ENCODE results near the gene ZNF710. TPM values are rescaled to one million over a fixed set of nuclear protein-coding genes. Genes with fewer than 3 reads are reported as not detected.

Gene ZNF710
- polyA plus RNA-seq, 1 of the 3 experiments (the other 2 are of a cell fraction): 2.7 TPM

GRCh38 chr15:90009301-90010022 is 8.3 kb downstream of the ZNF710 start:
- Histone ChIP-seq H3K4me3 (ENCODE audit: low read depth in 2 of 2, low read length in 1 of 2) (no peak overlapping the region), H3F3A (replicated peaks; ENCODE audit: insufficient read depth) (no peaks in the 10 kb centered on the region), H3K9me2 (no peaks in the 10 kb centered on the region), H4K20me1 (ENCODE audit: insufficient read depth) (no peaks in the 10 kb centered on the region), H3K27me3 (ENCODE audit: insufficient read depth) (no peaks in the 10 kb centered on the region), H3K36me3 (replicated peaks in 1 of 2; ENCODE audit: control insufficient read depth in 1 of 2, insufficient read depth in 2 of 2, low read length in 1 of 2) (peaks cover 0 to 19% of the 10 kb centered on the region in 2 experiments), H3K9me3 (peaks cover 13% of the 10 kb centered on the region), H2AFZ (ENCODE audit: low read depth) (no peak overlapping the region), H3K27ac (ENCODE audit: low read depth in 2 of 2, low read length in 1 of 2) (no peak overlapping the region), H3K9ac (no peak overlapping the region), H3K4me1 (ENCODE audit: control insufficient read depth in 1 of 2, insufficient read depth in 2 of 2, low read depth in 1 of 2, low read length in 1 of 2) (peaks cover 8 to 10% of the 10 kb centered on the region in 2 experiments), H3K4me2 (no peak overlapping the region), H3K79me2 (ENCODE audit: insufficient read depth) (peaks cover 54% of the 10 kb centered on the region)
- TF ChIP-seq PBX3 (IDR thresholded peaks at IDR 0.05) (no peak), NRF1 (IDR thresholded peaks at IDR 0.05; ENCODE audit: low read depth, low read length) (no peak)
- WGBS (ENCODE audit: low lambda C conversion rate): 91% methylated on average over 5 of the region's 6 CpGs
- ChIA-PET POLR2A (no interaction called here), CTCF (interaction anchor here (0.7 kb wide), 1 partner anchor 337 kb away, joined by 4 read pairs; no protein-coding TSS in a partner anchor)
- DNase-seq: no peak

- Histone ChIP-seq H3F3A (replicated peaks; ENCODE audit: insufficient read depth) (no peaks in the 10 kb centered on the region), H3K27me3 (ENCODE audit: insufficient read depth) (no peaks in the 10 kb centered on the region), H3K4me3 (ENCODE audit: low read depth in 2 of 2, low read length in 1 of 2) (no peak overlapping the region), H4K20me1 (ENCODE audit: insufficient read depth) (no peaks in the 10 kb centered on the region), H3K9me3 (peaks cover 13% of the 10 kb centered on the region), H3K27ac (ENCODE audit: low read depth in 2 of 2, low read length in 1 of 2) (no peak overlapping the region), H2AFZ (ENCODE audit: low read depth) (no peak overlapping the region), H3K4me2 (no peak overlapping the region), H3K36me3 (replicated peaks in 1 of 2; ENCODE audit: control insufficient read depth in 1 of 2, insufficient read depth in 2 of 2, low read length in 1 of 2) (peaks cover 0 to 19% of the 10 kb centered on the region in 2 experiments), H3K9me2 (no peaks in the 10 kb centered on the region), H3K79me2 (ENCODE audit: insufficient read depth) (peaks cover 37% of the 10 kb centered on the region; the same call in 1 of the 2 replicates), H3K9ac (no peak overlapping the region), H3K4me1 (ENCODE audit: control insufficient read depth in 1 of 2, insufficient read depth in 2 of 2, low read depth in 1 of 2, low read length in 1 of 2) (peaks cover 0 to 2% of the 10 kb centered on the region in 2 experiments; a peak in 3 of 4 replicates)
- WGBS (ENCODE audit: low lambda C conversion rate): 82% methylated on average over 8 of the region's 8 CpGs
- POLR2A ChIA-PET: no interaction called here
- CTCF ChIA-PET: no interaction called here
- DNase-seq: no peak
- TF ChIP-seq IRF3 (IDR thresholded peaks at IDR 0.05; ENCODE audit: low read depth, low read length): no peak
- TF ChIP-seq JUND (IDR thresholded peaks at IDR 0.05): no peak
- no peak for TF ChIP-seq FOXM1 (IDR thresholded peaks at IDR 0.05; ENCODE audit: low read depth)
Measured at GRCh38 chr15:90011705-90012104, 10.6 kb downstream of the ZNF710 start.

- Histone ChIP-seq H3K9ac (no peak overlapping the region), H3K4me1 (ENCODE audit: control insufficient read depth in 1 of 2, insufficient read depth in 2 of 2, low read depth in 1 of 2, low read length in 1 of 2) (no peaks in the 10 kb centered on the region; a peak in 1 of 4 replicates), H2AFZ (ENCODE audit: low read depth) (no peak overlapping the region), H3K4me2 (no peak overlapping the region), H3K9me3 (peaks cover 13% of the 10 kb centered on the region), H3K4me3 (ENCODE audit: low read depth in 2 of 2, low read length in 1 of 2) (no peak overlapping the region), H3K27me3 (ENCODE audit: insufficient read depth) (no peaks in the 10 kb centered on the region), H3F3A (replicated peaks; ENCODE audit: insufficient read depth) (no peaks in the 10 kb centered on the region), H3K9me2 (no peaks in the 10 kb centered on the region), H3K79me2 (ENCODE audit: insufficient read depth) (peaks cover 33% of the 10 kb centered on the region; the same call in 1 of the 2 replicates), H4K20me1 (ENCODE audit: insufficient read depth) (no peaks in the 10 kb centered on the region), H3K27ac (ENCODE audit: low read depth in 2 of 2, low read length in 1 of 2) (no peak overlapping the region), H3K36me3 (replicated peaks in 1 of 2; ENCODE audit: control insufficient read depth in 1 of 2, insufficient read depth in 2 of 2, low read length in 1 of 2) (peaks cover 0 to 19% of the 10 kb centered on the region in 2 experiments)
- WGBS (ENCODE audit: low lambda C conversion rate): 93% methylated on average over 6 of the region's 6 CpGs
- no peak for DNase-seq
- ChIA-PET POLR2A (no interaction called here), CTCF (interaction anchor here (0.8 to 1.1 kb wide), 2 partner anchors 9 to 17 kb away, joined by 3 read pairs; no protein-coding TSS in a partner anchor)
- TF ChIP-seq PBX3 (IDR thresholded peaks at IDR 0.05) (no peak), REST (IDR thresholded peaks at IDR 0.05; ENCODE audit: low read depth, low read length) (no peak), ELF1 (IDR thresholded peaks at IDR 0.05) (no peak), GATA2 (CRISPR knock-in tag; IDR thresholded peaks at IDR 0.05) (no peak), TAF1 (IDR thresholded peaks at IDR 0.05; ENCODE audit: borderline replicate concordance, low read depth, low read length) (no peak), RXRA (IDR thresholded peaks at IDR 0.05; ENCODE audit: borderline replicate concordance, low read depth) (no peak), MXI1 (IDR thresholded peaks at IDR 0.05; ENCODE audit: low read depth, low read length) (no peak)
Measured at GRCh38 chr15:90013503-90013937, 12.4 kb downstream of the ZNF710 start.
